NB4 (cell line): ENCODE data around the gene MCHR2.

Source experiments
- CTCF ChIP-seq: IDR thresholded peaks from one replicate; pipeline ENCODE4 v1.5.1; 2012; ENCODE audit warnings: low read depth, low read length
- MAX ChIP-seq: IDR thresholded peaks from 2 replicates; pipeline ENCODE4 v1.6.1; 2011; ENCODE audit warnings: low read depth, low read length
- MYC ChIP-seq: IDR thresholded peaks from 2 replicates; pipeline ENCODE4 v1.6.1; 2011; ENCODE audit warnings: low read depth, low read length
- POLR2A ChIP-seq: IDR thresholded peaks from 2 replicates; pipeline ENCODE4 v1.6.1; 2011; ENCODE audit warnings: mild to moderate bottlenecking; ENCODE audit not compliant: insufficient read length; ENCODE audit errors: extremely low read depth

GRCh38 chr6:100008857-100009256 lies 14.8 kb upstream of the MCHR2 start:
- no peak for TF ChIP-seq MAX
- TF ChIP-seq CTCF, result no peak
- no peak for TF ChIP-seq POLR2A
- no peak for TF ChIP-seq MYC
